ENCODE measurements around the gene TMEM94.
A peak's percentile ranks its signal among the peaks of the same experiment; 100 is the strongest.

DNA sequence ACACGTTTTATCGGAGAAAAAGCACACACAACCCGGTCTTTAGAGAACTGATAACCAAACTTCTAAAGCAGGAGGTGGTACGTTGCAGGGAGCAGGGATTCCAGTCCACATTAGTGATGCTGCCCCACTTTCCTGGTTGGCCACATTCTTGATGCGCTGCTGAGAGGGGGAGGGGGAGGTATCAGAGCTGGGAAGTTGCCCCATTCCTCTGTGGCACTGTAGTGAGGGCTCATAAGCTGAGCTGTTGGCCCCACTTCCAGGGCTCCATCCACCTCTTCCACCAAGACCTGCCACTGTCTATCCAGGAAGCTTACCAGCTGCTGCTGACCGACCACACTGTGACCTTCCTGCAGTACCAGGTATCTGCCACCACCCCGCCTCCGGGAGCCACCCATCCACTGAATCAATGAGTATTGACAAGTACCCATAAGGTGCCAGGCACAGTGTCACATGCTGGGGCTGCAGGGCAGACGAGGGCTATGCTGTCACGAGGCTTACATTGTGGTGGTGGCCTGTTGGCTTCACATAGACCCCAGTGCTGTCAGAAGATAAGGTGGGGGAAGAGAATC lies 60.9 kb downstream of the TMEM94 start:
- TF ChIP-seq, protein P1, sequence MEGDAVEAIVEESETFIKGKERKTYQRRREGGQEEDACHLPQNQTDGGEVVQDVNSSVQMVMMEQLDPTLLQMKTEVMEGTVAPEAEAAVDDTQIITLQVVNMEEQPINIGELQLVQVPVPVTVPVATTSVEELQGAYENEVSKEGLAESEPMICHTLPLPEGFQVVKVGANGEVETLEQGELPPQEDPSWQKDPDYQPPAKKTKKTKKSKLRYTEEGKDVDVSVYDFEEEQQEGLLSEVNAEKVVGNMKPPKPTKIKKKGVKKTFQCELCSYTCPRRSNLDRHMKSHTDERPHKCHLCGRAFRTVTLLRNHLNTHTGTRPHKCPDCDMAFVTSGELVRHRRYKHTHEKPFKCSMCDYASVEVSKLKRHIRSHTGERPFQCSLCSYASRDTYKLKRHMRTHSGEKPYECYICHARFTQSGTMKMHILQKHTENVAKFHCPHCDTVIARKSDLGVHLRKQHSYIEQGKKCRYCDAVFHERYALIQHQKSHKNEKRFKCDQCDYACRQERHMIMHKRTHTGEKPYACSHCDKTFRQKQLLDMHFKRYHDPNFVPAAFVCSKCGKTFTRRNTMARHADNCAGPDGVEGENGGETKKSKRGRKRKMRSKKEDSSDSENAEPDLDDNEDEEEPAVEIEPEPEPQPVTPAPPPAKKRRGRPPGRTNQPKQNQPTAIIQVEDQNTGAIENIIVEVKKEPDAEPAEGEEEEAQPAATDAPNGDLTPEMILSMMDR (IDR thresholded peaks at IDR 0.05) = peak in 1 of 4 donors; percentile 38
- TF ChIP-seq POLR2A (IDR thresholded peaks at IDR 0.05) = no peak
